AG10803 (cell line): ENCODE measurements around the gene CD248.
"Not testable (repeated sequence)": the region's sequence is repeated elsewhere in the genome, so short reads cannot be mapped to it uniquely, and the experiment has no call there.

Experiments
- DNase-seq: peaks from one replicate; pipeline ENCODE4 v3.0.0; 2010; ENCODE audit warnings: low read depth
- H3K4me3 ChIP-seq: 2 replicates; pipeline ENCODE4 v1.5.1; 2011; ENCODE audit warnings: mild to moderate bottlenecking, low read length, control low read depth
- TF ChIP-seq, protein P1 (sequence below): conservative IDR thresholded peaks from 2 replicates; pipeline ENCODE4 v1.5.1; 2011; ENCODE audit warnings: mild to moderate bottlenecking, low read length, control low read depth, inconsistent platforms

Gene CD248

GRCh38 chr11:66314186-66314501 lies 2.7 kb downstream of the CD248 start:
- H3K4me3 ChIP-seq, result peak overlapping the region; percentile 93
- TF ChIP-seq, protein P1, sequence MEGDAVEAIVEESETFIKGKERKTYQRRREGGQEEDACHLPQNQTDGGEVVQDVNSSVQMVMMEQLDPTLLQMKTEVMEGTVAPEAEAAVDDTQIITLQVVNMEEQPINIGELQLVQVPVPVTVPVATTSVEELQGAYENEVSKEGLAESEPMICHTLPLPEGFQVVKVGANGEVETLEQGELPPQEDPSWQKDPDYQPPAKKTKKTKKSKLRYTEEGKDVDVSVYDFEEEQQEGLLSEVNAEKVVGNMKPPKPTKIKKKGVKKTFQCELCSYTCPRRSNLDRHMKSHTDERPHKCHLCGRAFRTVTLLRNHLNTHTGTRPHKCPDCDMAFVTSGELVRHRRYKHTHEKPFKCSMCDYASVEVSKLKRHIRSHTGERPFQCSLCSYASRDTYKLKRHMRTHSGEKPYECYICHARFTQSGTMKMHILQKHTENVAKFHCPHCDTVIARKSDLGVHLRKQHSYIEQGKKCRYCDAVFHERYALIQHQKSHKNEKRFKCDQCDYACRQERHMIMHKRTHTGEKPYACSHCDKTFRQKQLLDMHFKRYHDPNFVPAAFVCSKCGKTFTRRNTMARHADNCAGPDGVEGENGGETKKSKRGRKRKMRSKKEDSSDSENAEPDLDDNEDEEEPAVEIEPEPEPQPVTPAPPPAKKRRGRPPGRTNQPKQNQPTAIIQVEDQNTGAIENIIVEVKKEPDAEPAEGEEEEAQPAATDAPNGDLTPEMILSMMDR, result no peak

DNA sequence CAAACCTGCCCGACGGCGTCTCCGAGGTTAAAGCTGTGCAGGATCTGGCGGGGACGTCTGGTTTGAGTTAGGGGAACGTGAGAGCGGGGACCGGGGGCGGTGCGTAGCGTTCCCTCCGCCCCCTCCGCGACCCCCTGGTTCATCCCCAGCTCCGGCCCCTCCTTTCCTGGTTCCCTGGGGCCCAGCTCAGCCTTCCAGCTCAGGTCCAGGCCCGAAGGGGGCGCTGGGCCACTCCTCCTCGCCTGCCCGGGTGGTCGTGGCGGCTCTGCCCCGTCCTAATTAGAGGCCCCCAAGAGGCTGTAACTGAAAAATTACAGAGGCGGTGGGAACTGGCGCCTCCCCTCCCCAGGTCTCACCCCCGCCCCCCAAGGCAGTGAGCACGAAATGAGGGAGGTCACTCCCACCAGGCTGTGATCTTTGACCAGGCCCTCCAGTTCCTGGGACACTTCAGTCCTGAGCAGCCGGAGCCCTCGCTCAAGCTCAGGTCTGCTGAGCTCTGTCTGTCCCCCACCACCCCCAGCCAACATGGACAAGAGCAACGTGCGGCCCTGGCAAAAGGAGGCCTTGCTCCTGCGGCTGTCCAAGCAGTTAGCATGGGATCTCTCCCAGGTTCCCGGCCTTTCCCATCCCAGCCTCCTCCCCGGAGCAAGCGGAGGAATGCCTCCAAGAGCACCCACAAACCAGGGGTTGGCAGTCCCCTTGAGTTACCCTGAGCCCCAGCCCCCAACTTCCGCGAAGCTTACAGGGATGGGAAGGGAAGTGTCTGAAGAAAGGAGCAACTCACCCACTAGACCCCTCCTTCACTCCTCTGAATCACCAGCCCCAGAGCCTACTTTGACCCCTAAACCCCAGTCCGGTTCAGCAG lies 3.3 kb downstream of the CD248 start:
- peak overlapping the region; percentile 93 for H3K4me3 ChIP-seq
- TF ChIP-seq, protein P1, result peak; percentile 40
- peak; percentile 53 for DNase-seq

More at GRCh38 chr11:66314186-66314501, 2.7 kb downstream of the CD248 start:
- no peak for DNase-seq

- DNase-seq, result peak; percentile 100
- H3K4me3 ChIP-seq, result peak overlapping the region; percentile 93
- TF ChIP-seq, protein P1, result no peak
Observed at GRCh38 chr11:66312549-66313320, 4.1 kb downstream of the CD248 start.

DNA sequence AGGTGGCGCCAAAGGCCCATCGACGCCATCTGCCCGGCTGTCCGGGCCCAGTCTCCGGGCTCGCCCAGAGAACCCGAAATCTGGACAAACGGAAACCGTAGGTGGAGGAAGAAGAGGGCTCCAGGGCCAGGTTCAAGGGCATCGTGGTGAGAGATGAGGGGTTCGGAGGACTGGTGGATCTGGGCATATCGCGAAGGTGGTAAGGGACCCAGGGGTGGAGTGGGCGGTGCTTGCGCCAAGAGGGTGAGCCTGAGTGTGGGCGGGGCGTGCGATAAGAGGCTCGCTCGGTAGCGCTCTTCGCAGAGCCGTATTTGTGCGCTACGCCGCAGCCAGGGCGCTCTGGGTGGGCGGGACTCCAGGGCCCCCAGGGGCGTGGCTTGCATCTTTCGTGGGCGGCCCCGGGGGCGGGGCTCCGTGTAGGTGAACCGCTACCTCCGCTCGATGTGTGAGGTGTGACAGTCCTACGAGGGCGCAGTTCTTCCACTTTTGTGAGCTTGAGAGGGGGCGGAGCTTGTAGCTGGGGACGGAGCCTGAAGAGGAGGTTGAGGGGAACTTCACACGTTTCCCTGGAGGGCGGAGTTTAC lies 4.8 kb downstream of the CD248 start:
- peak; percentile 87 for DNase-seq
- peak overlapping the region; percentile 69 for H3K4me3 ChIP-seq
- TF ChIP-seq, protein P1, result peak; percentile 86

DNA sequence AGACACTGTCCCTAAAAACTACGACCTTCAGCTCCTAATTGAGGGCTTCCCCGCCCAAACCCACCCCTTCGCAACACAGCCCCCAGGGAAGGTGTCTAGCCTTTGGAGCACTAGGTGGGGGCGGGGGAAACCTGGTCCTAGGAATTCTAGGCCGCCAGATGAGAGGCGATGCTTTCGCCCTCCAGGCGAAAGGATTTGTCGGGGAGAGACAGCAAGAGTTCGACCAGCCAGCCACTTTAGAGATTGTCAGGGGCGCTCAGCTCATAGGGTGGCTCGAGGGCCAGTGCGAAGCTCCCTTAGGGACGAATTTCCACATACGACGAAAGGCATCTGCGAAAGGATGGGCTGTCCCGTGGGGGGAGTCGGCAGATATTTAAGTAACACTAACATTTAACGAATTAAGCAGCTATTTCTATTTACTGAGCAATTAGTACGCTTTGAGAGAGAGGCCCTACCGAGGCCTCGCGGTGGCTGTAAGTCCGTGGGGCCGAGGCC lies 5.3 kb downstream of the CD248 start:
- H3K4me3 ChIP-seq, result peak overlapping the region; percentile 69
- DNase-seq, result no peak
- TF ChIP-seq, protein P1, result no peak

- not testable (repeated sequence) for DNase-seq, H3K4me3 ChIP-seq
Observed at GRCh38 chr11:66310803-66311440, 5.9 kb downstream of the CD248 start.

- DNase-seq, result no peak
- TF ChIP-seq, protein P1, result no peak
- no peak overlapping the region for H3K4me3 ChIP-seq
Observed at GRCh38 chr11:66310324-66310723, 6.5 kb downstream of the CD248 start.
